CD4-positive, alpha-beta T cell treated with Interleukin-12 subunit alpha and Interleukin-12 subunit beta, for 1 hour (primary cell): ENCODE data around the gene MEAK7.

ENCODE experiments used
- DNase-seq: peaks from one replicate; pipeline ENCODE4 v3.0.0-alpha.2; 2020

Gene MEAK7

DNA sequence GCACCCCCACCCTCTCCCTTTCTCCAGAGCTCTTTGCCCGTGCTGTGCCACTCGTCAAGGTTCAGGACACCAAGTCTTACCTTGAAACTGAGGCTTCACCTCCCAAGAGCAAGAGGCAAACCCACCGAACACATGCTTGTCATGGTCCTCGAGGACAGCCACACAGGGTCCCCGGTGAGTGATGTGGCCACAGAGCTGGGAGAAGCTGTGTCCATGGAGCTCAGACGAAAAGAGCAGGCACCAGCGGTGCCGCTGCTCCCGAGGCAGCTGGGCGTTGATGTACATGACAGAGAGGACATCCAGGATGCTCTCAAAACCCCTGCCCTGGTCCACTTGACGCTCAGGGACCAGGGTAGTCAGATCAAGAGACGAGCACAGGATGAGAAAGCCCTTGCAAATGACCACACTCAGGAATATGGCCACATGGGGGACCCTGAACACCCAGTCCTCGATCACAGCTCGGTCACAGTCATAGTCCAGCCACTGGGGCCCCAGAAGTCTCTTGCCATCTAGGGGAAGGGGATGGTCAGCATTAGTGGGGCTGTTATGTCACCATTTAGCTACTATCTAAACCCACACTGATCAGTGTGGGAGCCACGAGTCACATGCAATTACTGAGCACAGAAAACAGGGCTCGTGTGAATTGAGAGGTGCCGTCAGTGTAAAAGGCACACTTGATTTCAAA is 17.8 kb downstream of the MEAK7 start:
- DNase-seq = no peak

DNA sequence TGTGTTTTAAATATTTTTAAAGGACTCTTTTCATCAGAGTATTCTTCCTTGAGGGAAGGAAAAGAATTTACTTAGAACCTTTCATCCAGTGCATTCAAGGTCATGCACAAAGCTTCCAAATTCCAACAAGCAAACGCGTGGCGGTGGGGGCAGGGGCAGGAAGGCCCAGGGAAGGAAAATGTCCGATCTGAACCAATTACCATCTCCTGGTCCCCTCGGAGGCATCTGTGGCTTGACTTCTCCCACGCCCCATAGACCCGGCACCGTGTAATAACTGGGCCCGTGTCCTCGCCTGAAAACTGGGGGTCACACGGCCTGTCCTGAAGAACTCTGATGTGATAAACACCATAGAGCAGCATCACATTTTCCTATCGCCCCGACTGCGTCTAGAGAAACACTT is 18.3 kb downstream of the MEAK7 start:
- DNase-seq = no peak

DNA sequence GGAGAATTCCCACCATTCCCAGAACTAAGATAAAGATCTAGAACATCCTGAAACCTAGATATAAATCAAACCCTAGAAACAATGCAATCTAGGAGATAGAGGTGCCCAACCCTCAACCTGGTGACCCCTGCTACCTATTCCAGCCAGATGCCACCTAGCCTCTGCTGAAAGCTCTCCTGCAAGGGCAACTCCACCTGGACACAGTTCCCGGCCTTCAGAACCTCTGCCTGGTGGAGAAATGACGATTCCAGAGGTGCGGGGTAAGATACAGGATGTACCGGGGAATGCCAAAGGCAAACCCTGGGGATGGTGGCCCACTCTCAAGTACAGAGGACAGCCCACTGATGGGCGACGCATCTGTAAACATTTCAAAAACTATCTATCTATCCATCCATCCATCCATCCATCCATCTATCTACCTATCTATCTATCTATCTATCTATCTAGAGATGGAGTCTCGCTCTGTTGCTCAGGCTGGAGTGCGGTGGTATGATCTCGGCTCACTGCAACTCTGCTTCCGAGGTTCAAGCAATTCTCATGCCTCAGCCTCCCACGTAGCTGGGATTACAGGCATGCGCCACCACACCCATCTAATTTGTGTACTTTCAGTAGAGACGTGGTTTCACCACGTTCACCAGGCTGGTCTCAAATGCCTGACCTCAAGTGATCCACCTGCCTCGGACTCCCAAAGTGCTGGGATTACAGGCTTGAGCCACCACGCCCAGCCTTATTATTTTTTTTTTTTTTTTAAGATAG is 19.0 kb downstream of the MEAK7 start:
- DNase-seq = no peak

DNA sequence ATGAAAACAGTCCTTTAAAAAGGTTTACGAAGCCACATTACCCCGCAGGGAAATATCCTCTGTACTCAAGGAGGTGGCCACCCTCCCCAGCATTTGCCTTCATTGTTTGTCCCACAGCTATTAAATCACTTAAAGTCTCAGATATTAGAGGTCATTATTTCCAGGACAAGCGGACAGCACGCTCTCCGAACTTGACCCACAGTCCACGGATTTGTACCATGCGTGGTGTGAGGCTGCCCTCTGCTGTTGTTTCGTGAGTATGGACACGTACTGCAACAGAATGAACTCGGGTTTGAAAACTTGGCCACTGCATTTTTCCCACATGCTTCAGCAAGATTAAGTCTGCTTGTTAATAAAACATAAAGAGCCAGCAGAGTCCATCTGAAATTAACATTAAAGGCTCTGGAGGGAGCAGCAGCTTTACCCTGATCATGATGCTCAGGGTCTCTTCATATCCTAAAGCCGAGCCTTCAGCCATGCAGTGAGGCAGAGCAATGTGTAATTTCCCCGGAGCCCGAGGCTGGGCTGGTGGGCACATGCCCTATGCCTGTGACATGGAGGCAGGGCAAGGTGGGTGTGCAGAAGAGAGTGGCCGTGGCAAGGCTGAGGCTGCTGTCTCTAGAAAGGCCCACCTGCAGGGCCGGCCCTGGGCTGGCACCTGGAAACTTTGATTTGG is 19.7 kb downstream of the MEAK7 start:
- no peak for DNase-seq

DNA sequence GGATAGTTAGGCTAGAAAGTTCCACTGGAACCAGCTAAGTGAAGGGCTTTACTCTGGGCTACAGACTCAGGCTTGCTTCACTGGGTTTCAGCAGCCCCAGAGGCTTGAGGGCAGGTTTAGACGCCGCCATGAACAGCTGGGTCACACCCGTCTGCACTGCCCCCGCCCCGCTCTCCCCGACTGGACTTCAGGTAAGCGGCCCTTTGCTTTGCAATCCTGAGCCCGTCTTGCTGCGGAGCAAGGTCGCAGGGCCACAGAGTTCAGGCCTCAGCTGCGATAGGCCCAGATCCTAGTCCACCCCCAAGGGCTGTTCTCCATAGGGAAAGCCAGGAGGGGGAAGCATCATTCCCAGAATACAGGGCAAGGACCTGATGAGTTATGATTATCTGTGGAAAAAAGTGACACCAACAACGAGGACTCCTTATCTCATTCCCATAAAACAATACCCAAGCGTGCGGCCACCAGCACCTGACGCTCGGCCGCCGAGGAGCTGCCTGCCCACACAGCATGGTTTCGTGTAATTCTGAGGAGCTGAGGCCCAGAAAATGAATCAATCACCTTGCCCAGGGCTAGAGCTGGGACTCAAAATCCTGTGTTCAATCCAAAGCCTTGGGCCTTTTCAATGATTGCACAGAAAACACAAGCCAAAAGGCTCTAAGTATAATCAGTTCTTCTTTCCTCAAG is 20.4 kb downstream of the MEAK7 start:
- DNase-seq = no peak

DNA sequence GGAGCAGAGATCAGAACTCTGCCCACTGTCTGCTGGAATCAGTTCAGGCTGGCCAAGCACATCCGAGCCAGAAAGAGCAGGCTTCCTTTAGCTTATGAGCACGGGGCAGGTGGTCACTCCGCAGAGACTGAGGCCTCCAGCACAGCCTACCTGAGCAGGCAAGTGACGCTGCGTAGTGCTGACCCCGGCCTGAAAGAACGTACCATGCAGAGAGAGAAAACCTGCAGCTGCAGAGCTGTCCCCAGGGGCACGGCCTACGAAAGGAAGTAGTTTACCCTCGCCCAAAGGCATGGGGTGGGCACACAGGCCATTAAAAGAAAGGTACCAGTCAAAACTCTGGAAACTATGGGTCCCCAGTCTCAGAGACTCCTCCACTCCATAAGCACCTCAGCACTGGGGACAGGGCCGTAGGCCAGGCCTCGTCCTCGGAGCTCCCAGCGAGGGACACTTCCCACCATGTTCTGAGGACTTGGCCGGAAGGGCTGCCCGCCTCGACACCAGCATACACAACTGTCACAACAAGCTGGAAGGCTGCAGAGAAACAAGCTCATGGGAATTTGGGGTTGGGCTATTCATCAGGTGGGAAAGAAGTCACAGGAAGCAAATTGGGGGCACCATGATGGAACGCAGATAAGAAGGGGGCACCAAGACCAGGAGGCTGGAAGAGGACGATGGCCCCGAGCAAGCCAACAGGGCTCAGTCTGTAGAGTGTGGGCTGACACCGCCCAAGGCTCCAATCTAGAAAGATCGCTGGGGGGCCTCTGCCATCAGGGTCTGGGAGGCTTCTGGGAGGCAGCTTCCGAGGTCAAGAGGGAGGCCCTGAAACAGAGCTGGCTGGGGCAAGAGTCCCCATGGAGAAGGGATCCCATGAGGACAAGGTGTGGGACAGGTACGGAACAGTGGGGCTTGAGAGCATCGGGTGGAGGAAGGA is 21.2 kb downstream of the MEAK7 start:
- no peak for DNase-seq

DNA sequence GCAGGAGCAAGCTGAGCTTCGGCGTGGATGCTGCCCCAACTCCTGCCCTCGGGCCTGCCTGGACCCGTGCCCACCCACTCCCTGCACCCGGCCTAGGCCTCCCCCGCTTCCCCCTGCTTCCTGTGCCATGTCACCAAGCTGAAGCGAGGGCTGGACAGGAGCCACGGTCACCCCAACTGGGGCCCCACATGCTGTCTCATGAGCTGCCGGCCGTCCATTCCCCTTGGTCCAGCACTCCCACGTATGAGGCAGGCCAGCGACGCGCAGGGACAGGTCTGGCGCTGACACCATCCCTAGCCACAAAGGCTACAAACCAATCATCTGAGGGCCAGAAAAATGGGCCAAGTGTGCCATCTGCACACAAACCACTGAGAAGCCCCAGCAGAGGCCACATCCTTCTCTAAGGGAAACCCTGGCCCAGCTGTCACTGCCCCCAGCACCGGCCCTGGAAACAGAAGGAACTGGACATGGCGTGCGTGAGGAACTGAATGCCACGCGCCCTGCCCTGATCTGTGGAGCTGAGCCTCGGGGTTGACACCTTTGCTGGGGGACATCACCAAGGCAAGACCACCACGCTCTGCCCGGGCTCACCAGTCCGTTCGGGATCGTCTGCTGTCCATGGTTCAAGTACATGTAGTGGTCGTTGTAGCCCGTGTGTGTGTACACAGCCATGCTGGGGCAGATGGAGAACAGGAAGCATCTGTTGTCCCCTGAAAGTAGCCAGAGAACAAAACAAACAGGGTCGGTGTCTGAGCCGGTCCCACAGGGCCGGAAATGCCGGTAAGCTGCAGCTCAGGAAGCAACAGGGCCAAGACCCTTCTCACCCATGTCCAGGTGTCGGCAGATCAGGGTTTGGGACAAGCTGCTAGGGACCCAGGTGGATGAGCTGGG is 22.2 kb downstream of the MEAK7 start:
- no peak for DNase-seq

DNA sequence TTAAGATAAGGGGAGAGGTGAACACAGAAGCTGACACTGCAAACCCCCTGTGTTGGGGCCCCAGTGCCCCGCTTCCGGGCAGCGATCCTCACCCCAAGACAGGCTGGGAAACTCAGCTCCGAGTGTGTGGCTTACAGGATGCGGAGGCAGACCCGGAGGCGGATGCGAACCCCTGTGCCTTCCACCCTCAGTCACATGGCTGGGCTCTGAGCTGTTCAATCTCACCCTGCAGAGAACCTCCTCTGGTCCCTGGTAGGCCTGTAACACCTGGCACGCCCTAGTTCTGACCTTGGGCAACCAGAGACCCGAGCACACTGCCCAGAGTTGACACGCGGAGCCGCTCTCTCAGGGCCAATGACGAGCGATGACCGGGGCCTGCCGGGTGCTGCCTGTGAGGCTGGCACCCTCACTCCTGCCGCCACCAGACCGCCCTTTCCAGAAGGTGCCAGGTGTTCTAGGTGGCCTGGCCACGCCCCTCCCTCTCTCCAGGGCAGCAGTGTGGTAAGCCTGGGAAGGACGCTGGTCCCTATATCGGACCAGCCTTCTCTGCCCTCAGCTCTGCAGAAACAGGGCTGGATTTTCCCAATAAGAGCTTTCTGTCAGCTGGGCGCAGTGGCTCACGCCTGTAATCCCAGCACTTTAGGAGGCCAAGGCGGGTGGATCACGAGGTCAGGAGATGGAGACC is 23.3 kb downstream of the MEAK7 start:
- DNase-seq = no peak

DNA sequence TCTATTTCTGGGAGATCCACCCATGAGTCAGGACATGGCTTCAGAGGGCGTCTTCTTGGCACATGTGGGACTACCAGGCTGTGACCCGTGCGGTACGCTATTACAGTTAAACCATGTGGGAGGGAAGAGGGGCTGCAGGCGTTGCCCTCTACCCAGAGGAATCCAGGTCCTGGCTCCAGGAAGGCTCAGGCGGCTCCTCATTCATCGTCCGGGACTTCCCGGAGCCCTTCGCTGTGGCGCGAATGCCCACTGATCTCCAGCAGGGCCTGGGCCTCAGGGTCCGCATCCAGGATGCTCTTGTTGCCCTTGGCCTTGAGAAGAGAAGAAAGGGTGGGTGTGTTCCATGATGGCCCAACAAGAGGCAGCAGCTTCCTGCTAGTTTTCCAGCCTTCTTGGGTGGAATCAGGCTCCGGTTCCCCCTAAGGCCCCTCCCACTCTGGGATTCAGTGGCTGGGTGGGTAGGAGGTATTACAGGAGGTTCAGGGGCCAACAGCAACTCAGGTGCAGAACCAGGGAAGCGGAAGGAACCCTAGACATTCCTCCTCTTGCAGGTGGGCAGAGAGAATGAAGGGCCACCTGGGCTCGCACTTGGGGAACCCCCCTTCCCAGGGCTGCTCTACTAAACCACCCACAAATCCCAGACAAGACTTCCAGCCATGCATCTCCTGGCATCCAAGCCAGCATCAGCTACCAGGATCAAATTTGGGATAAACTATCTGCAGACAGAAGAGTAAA is 24.6 kb downstream of the MEAK7 start:
- no peak for DNase-seq

DNA sequence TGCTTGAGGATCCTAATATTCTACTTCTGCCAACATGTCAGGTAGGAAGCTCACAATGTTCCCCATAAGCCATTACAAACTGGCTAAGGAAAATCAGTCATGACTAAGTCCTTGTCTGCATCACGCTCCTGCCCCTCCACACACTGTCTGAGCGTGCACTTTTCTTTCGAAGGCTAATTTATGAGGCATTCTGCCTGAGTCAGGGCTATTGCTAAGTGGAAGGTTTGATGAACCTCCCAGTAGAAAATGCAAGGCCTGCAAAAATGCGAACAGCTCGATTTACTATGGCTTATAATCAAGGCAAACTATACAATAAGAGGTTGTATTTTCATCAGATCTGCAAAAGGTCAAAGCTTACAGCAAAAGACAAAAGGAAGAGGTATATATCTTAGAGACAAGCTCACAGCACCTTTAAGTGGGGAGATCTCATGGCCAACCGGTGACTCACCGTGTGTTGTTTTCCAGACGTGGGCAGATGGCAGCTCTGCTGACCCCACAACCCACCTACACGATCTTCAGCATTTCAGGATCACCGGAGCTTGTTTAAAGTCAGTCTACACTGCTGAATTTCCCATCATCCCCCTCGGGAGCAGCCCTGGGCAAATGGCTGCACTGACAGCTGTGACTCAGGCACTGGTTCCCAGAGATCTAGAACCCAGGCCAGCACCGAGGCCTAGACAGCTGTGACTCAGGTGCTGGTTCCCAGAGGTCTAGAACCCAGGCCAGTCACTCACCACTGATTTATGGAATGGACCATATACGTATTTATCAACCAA is 26.1 kb downstream of the MEAK7 start:
- no peak for DNase-seq

DNA sequence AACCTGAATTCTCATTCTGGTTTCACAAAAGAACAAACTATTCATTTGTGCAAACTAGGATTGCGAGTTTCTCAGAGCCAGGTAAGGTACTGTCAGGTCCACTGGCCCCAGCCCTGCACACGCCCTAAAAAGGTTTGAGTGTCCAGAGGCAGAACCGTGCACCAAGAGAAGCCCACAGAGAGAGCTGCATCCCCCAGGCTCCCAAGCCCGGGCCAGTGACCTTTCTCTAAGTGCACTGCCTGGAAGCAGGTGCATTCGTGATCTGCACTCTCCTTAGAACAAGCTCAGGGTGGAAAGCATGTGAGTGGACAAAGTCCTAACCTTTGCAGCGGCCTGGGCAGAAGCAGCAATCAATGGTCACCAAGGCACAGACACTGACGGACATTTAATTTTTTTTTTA is 26.8 kb downstream of the MEAK7 start:
- DNase-seq = no peak

DNA sequence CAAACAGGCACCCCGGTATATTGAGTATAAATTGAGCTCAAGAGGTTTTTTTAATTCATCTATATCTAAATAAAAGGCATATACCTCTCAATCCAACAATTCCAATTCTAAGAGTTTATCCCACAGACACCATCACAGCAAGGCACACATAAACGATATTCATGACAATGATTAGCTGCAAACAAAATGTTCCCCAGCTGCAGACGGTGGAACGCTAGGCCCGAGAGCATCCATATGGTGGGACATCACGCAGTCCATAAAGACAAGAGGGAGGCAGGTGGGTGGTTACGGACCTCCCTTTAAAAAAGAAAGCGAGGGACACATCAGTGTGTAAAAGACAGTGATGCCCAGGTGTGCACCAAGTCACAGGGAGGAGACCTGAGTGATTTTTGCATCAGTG is 28.1 kb downstream of the MEAK7 start:
- DNase-seq = no peak

DNA sequence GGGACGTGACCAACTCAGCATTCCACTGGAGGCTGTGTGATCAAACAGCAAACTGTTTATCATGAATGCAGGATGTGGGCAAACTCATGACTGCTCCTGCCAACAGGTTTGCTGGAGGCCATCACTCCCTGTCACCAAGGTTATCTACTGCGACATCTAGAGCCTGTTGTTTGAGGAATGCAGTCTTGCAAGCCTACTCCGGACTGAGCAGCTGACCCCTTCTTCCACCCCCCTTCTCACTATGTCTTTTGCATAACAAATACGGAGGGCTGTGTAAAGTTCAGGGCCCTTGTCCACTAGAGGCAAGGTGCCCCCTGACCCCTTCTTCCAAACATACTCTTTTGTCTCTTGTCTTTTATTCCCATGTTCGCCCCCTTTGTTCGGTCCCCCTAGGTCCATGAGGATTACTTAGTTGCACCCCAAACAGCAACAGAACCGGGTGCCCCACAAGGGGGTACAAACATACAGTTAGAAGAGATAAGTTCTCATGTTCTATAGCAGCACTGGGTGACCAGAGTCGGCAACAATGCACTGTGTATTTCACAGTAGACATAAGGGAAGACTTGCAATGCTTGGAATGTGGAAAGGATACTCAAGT is 28.7 kb downstream of the MEAK7 start:
- no peak for DNase-seq

DNA sequence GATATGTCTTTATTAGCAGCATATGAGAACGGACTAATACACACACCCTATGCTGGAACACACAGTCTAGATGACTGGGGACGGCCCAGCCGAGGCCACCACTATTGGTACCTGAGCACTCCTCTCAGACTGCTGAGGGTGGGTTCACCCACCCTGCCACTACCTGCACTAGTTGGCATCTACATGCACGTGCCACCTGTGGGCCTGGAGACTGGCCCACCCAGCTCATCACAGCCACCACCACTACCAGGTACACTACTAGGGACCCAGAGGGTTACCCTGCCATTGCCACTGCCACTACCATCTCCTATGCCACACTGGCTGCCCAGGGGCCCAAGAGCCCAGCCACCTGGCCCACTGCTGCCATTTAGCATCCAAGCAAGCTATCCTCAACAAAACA is 32.5 kb downstream of the MEAK7 start:
- DNase-seq = no peak

DNA sequence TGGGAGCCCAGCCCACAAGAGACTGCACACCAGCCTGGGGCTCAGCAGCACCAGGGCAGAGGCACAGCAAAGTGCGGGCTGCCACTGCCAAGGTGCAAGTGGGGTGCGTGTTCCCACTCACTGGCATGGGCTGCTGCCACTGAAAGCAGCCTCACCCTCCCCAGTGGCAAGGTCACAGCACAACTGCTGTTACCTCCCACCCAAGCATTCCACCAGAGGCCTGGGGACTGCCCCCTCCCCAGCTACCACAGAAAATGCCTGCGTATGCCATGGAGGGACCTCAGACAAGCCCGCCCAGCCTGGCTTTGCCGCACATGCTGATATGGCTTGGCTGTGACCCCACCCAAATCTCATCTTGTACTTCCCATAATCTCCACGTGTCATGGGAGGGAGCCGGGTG is 33.1 kb downstream of the MEAK7 start:
- no peak for DNase-seq

DNA sequence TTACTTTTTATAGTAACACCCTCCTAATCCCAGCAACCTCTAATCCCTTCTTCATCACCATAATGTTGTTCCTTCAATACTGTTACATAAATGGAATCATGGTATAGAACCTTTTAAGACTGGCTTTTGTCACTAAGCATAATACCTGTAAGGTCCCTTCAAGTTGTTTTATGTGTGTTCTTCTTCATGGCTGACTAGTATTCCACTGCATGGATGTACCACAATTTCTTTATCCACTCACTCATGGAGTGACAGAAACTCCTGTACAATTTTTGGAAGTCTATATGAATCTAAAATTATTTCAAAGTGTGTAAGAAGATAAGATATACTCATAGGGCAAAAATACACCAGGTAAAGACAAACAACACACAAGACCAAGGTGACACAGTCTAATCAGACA is 36.8 kb downstream of the MEAK7 start:
- DNase-seq = no peak

DNA sequence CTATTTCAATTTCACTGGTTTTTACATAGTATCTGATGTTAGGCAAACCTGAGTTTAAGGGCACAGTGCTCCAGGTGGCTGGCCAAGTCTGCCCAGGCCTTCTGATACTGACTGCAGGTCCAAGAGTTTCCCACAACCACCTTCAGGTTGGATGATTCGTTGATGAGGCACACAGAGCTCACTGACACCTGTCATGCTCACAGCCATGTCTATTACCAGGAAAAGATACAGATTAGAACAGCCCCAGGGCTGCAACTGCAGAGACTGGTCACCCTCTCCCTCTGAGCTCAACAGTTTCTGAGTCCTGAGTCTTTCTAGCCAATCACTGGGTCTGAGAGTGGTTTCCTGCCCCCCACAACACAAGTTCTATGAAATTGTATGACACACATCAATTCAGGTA is 37.2 kb downstream of the MEAK7 start:
- no peak for DNase-seq

DNA sequence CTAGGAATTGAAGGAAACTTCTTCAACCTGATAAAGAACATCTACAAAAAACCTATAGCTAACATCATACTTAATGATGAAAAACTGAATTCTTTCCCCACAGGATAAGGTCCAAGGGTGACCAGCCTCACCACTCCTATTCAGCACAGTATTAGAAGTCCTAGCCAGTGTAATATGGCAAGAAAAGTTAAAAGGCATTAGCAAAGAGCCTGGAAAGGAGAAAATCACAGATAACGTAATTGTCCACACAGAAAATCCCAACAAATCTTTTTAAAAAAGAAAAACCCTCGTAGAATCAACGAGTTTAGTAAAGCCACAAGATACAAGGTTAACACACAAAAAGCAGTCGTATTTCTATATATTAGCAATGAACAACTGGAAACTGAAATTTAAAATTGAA is 37.8 kb downstream of the MEAK7 start:
- no peak for DNase-seq

DNA sequence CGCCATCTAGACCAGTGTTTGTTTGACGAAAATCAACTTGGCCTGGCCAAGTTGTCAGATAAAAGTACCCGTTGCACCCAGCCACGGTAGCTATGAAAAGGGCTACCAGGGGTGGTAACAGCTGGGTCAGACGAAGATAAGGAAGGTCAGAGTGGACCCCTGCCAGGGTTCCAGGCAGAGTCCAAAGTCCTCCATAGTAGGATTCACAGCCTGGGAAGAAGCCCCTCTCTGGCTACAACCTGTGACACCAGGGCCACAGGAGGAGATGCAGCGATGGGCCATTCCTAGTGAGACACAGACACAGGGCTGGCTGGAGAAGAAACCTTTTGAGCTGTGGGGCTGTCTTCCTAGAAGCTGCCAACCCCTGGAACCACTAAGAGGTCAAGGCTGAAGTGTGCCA is 39.3 kb downstream of the MEAK7 start:
- no peak for DNase-seq
